GM18519 (cell line): ENCODE results near the gene VWF.

Experiments
- ATAC-seq: cut with Tn5 transposase; IDR thresholded peaks from one replicate; pipeline ENCODE4 v1.9.1; 2021; ENCODE audit warnings: mild to moderate bottlenecking, moderate library complexity; ENCODE audit not compliant: unreplicated experiment, low FRiP score

Gene VWF

GRCh38 chr12:5923751-5924150, 200.7 kb downstream of the VWF start:
- ATAC-seq = no peak

GRCh38 chr12:5923043-5923605, 201.3 kb downstream of the VWF start:
- no peak for ATAC-seq

- no peak for ATAC-seq
These were observed 202.2 kb downstream of the VWF start for GRCh38 chr12:5921966-5922899.

- ATAC-seq = no peak
These were observed 203.2 kb downstream of the VWF start for GRCh38 chr12:5921027-5921909.

- no peak for ATAC-seq
These were observed 207.6 kb downstream of the VWF start for GRCh38 chr12:5916785-5917290.

- ATAC-seq = no peak
These were observed 209.0 kb downstream of the VWF start for GRCh38 chr12:5915511-5915910.

- no peak for ATAC-seq
These were observed 209.9 kb downstream of the VWF start for GRCh38 chr12:5914387-5915149.

GRCh38 chr12:5913387-5913786, 211.1 kb downstream of the VWF start:
- no peak for ATAC-seq

GRCh38 chr12:5912437-5913334, 211.8 kb downstream of the VWF start:
- ATAC-seq = no peak

- ATAC-seq = no peak
These were observed 212.5 kb downstream of the VWF start for GRCh38 chr12:5912011-5912410.

- ATAC-seq = no peak
These were observed 213.5 kb downstream of the VWF start for GRCh38 chr12:5910790-5911548.

- ATAC-seq = no peak
These were observed 214.9 kb downstream of the VWF start for GRCh38 chr12:5909560-5909959.

GRCh38 chr12:5908251-5908650, 216.2 kb downstream of the VWF start:
- ATAC-seq = no peak

- no peak for ATAC-seq
These were observed 216.7 kb downstream of the VWF start for GRCh38 chr12:5907807-5908206.

- ATAC-seq = no peak
These were observed 218.7 kb downstream of the VWF start for GRCh38 chr12:5905757-5906156.

GRCh38 chr12:5904969-5905368, 219.5 kb downstream of the VWF start:
- ATAC-seq = no peak

GRCh38 chr12:5904441-5904840, 220.0 kb downstream of the VWF start:
- no peak for ATAC-seq

- ATAC-seq = no peak
These were observed 221.7 kb downstream of the VWF start for GRCh38 chr12:5902736-5903135.
